ENCODE data around the gene ZFHX3.
A peak's percentile ranks its signal among the peaks of the same experiment; 100 is the strongest.

ZFHX3 gene

DNA sequence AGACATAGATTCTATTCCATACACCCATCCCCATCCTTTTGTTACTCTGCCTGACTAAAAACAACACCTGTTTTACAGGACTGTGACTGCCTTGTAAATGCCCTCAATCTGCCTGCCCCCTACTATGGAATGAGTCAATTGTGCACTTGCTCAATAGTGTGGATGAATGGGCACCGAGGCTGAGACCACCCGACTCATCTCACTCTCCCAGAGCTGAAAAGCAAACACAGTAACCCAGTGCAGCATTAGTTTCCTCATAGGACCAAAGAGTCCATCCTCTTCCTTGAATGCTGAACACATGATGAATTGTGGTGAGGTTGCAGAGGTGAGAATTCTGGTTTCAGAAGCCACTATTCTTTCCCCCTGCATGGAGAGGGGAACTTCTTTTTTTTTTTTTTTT lies 233.7 kb downstream of the ZFHX3 start:
- DNase-seq = no peak

GRCh38 chr16:72812672-72813071 lies 235.3 kb downstream of the ZFHX3 start:
- DNase-seq = no peak

GRCh38 chr16:72811876-72812275 lies 236.1 kb downstream of the ZFHX3 start:
- DNase-seq = no peak

GRCh38 chr16:72811188-72811720 lies 236.7 kb downstream of the ZFHX3 start:
- no peak for DNase-seq

DNA sequence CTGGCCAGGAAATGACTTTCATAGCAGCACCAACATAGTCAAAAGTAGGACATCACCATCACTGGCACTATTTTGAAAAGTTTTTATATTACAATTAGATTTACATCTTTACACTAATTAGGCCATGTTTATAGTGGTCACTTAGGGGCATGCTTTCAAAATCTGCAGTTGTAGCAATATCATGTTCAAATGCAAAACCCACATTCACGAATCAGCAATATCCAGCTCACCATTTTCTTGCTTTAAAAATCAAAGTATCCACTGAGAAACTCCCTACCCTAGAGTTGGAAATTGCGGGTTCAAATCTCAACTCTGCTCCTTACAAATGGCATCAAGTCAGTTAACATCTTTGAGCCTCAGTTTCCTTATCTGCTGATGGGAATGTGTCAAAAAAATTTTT lies 237.4 kb downstream of the ZFHX3 start:
- no peak for DNase-seq

DNA sequence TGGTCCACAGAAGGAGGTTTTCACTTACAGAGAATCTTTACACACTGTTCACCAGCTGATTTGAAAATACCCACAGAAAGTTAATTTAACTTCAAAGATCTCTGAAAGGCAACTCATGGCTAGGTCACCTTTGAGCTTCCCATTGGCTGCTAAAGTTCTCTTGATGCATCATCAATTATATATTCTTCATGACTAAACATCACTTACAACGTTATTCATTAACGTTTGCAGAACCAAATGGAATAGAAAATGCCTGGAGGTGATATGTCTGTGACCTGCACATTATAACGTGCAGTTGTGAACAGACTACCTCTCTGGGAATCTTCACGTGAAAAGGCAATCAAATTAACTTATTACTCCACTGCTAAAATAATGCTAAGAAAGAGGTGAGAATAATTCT lies 238.5 kb downstream of the ZFHX3 start:
- DNase-seq = no peak

GRCh38 chr16:72808754-72809153 lies 239.2 kb downstream of the ZFHX3 start:
- no peak for DNase-seq

DNA sequence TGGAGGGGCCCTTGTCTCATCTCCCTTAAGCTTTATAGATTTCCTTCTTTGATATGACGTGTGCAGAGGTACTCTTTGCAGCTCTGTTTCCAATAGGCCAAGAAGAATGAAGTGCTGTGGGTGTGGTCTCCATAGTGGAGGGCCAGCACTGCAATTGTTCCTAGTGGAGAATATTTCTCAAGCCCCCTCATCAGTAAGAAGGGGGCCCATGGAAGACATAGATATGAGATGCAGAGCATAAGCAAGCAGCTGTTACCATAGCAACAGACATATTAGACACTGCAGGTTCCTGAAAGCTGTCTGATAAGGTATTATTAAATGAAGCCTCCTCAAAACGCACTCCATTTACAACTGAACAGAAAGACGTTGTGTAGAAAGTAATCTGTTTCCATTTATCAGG lies 240.7 kb downstream of the ZFHX3 start:
- DNase-seq = no peak

GRCh38 chr16:72805486-72805885 lies 242.4 kb downstream of the ZFHX3 start:
- no peak for DNase-seq

- no peak for DNase-seq
These were observed 247.3 kb downstream of the ZFHX3 start for GRCh38 chr16:72800524-72801161.

- DNase-seq = no peak
These were observed 249.7 kb downstream of the ZFHX3 start for GRCh38 chr16:72798264-72798663.

GRCh38 chr16:72797621-72798020 lies 250.3 kb downstream of the ZFHX3 start:
- no peak for DNase-seq

DNA sequence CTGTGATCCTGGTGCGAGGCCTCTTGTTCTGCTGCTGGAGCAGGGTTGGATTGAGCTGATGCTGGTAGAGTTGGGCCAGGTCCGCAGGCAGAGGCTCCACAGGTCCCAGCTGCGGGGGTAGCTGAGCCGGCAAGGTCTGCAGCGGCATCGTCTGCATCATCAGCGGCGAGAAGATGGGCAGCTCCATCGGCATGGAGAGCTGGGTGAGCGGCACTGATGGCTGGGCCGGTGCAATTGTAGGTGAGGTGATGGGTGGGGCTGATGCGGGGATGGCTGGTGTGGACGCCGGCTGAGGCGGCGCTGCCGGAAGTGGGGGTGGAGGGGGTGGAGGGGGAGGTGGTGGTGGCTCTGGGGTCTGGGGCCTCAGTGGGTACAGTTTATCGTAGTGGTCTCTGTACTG lies 251.7 kb downstream of the ZFHX3 start:
- no peak for DNase-seq

GRCh38 chr16:72794986-72795385 lies 252.9 kb downstream of the ZFHX3 start:
- DNase-seq = no peak

- no peak for DNase-seq
These were observed 253.6 kb downstream of the ZFHX3 start for GRCh38 chr16:72794319-72794718.

DNA sequence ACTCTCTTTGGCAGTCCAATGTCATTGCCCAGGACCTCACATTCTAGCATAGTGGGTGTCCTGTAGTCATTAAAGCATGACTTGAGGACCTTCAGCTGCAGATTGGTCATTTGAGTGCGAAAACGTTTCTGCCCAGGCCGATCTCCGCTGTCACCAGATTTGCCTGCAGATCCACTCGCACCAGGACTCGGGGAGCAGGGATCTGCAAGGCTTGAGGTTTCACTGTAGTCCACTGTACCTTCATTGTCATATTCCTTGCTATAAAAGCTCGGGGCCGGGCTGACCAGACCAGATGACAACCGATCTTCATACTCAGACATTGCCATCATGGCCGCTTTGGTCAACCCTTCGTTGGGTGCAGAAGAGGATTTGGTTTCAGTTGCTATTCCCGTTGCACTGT lies 254.2 kb downstream of the ZFHX3 start:
- DNase-seq = no peak

- no peak for DNase-seq
These were observed 254.9 kb downstream of the ZFHX3 start for GRCh38 chr16:72793017-72793416.

GRCh38 chr16:72791786-72792185 lies 256.1 kb downstream of the ZFHX3 start:
- no peak for DNase-seq

- DNase-seq = no peak
These were observed 258.0 kb downstream of the ZFHX3 start for GRCh38 chr16:72789921-72790320.

- DNase-seq = no peak
These were observed 258.5 kb downstream of the ZFHX3 start for GRCh38 chr16:72789465-72789864.

- DNase-seq = no peak
These were observed 259.6 kb downstream of the ZFHX3 start for GRCh38 chr16:72788269-72788809.

DNA sequence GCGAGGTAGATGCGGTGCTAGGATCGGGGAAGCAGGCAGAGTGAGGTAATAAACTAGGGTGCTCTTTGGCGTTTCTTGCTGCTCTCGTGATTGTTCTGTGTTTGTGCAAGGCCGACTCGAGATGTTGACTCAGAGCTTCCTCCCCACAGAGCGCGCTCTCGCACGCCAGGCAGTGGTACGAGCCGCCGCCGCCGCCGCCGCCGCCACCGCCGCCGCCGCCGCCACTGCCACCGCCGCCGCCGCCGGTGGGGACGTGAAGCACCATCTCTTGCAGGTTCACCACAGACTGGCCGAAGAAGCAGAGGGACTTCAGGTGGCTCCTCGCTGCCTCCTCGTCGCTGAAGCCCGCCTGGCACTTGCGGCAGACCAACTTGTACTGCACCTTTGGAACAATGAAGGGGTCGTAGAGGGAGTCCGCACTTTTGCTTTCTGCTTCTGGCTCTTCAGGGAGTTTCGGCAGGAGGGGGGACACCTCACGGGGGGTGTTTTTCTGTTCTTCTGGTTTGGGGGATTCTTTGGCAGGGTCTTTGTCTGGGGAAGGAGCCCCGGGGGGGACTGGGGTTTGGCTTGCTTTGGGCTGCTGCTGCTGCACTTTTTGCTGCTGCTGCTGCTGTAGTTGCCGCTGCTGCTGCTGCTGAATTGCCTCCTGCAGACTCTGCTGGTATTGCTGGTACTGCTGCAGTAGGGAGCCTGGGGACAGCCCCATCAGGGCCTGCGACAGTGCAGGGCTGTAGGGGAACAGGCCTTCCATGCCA lies 260.2 kb downstream of the ZFHX3 start:
- DNase-seq = peak; percentile 70

- DNase-seq = no peak
These were observed 260.8 kb downstream of the ZFHX3 start for GRCh38 chr16:72787130-72787513.

GRCh38 chr16:72786606-72787005 lies 261.3 kb downstream of the ZFHX3 start:
- no peak for DNase-seq

Measured in amniotic stem cell (primary cell).